Ovary (tissue), 9 donors: ENCODE measurements around the gene TMEM234. TPM values are rescaled to one million over a fixed set of nuclear protein-coding genes. Genes with fewer than 3 reads are reported as not detected.

ENCODE experiments used
- DNase-seq, 5 donors: peaks; one replicate each; pipeline ENCODE4 v3.0.0-alpha.2; 2019 to 2020
- H3K27ac ChIP-seq, 2 donors: fragments of 200-600 bp; one replicate each; pipeline versions ENCODE4 v1.5.1 to v1.8.0; 2019 to 2022
- H3K27me3 ChIP-seq: fragments of 200-600 bp; one replicate; pipeline ENCODE4 v1.8.0; 2022
- H3K36me3 ChIP-seq: fragments of 200-600 bp; sonication (generic); one replicate; pipeline ENCODE4 v1.5.1; 2019
- H3K4me1 ChIP-seq: one replicate; pipeline ENCODE4 v1.8.1; 2013; ENCODE audit warnings: mild to moderate bottlenecking, moderate library complexity; ENCODE audit not compliant: insufficient read depth
- H3K4me3 ChIP-seq: fragments of 200-600 bp; sonication (generic); one replicate; pipeline ENCODE4 v1.5.1; 2017
- H3K9me3 ChIP-seq, 2 donors: fragments of 200-600 bp in 1 of 2; sonication (generic) in 1 of 2; one replicate each; pipeline versions ENCODE4 v1.5.1 to v1.8.1; 2013 to 2019; ENCODE audit warnings: mild to moderate bottlenecking in 1 of 2, moderate library complexity in 1 of 2
- CTCF ChIP-seq, 3 donors: fragments of 450-650 bp in 2 of 3; fragments of 200-600 bp in 1 of 3; IDR thresholded peaks; one replicate each; pipeline versions ENCODE4 v1.5.1 to v1.8.0; 2016 to 2022; ENCODE audit warnings: antibody characterized with exemption in 3 of 3, mild to moderate bottlenecking in 1 of 3
- EP300 ChIP-seq: sonication (generic); formaldehyde crosslinking; IDR thresholded peaks from one replicate; pipeline ENCODE4 v1.6.1; 2017; ENCODE audit warnings: antibody characterized with exemption
- POLR2A ChIP-seq: fragments of 450-650 bp; IDR thresholded peaks from one replicate; pipeline ENCODE4 v1.6.1; 2017; ENCODE audit warnings: antibody characterized with exemption, mild to moderate bottlenecking, moderate library complexity
- WGBS, 3 donors: extraction: QIAGEN DNeasy Blood & Tissue Kit in 1 of 3; methylation state at CpG; one replicate each; pipeline versions ENCODE4 v1.1.5 to v1.1.7; 2013 to 2017; 5-methylcytosine and 5-hydroxymethylcytosine counted together
- intact Hi-C, 4 donors: fragments of 100-400 bp; cut with DNase I; formaldehyde crosslinking; loops; one replicate each; pipeline versions ENCODE4 v1.11.0 to v1.15.1; 2022 to 2023
- polyA plus RNA-seq, 2 donors: library from polyadenylated mRNA; stranded (reverse); fragments of 200-250 nt in 1 of 2; fragments of 350-450 nt in 1 of 2; fragmentation: Illumina TruSeq in 1 of 2; extraction: RNeasy Lipid Tissue Mini Kit (QIAGEN cat#74804) in 1 of 2; gene quantifications; one replicate each; pipeline ENCODE4 v1.2.3, GENCODE V29; 2013 to 2014
- total RNA-seq, 7 donors: library from RNA; depleted of rRNA in 2 of 7; stranded (reverse); fragments of >200 nt in 2 of 7; fragmentation: NEBNext Ultra II Directional in 3 of 7; extraction: Animal tissue kit (Norgen Biotek cat#: 25700) in 3 of 7; gene quantifications; one replicate each; pipeline versions ENCODE4 v1.1.0 to v1.2.4, GENCODE V29; 2016 to 2023
- donor health status: DM: no; HTN: no; CAD: no; lungs with moderate emphysema.
- donor health status: DM: no; HTN: no; CAD: no.
- donor health status: Bipolar disorder and iron deficiency.
- donor health status: DM: yes; HTN: yes; CAD: no.
- donor health status: DM: no; HTN: no; CAD: no.
- donor health status: DM: yes; HTN: yes; CAD: no.

Gene TMEM234
- total and polyA plus RNA-seq, 9 donors, result 9.4 to 34.6 (median 21.6) TPM

- Histone ChIP-seq H3K27me3 (no peaks in the 10 kb centered on the region), H3K9me3 (no peaks in the 10 kb centered on the region), H3K36me3 (no peaks in the 10 kb centered on the region), H3K4me1 (peaks cover 12% of the 10 kb centered on the region), H3K4me3 (peak within 1 kb of the TSS; percentile 61), H3K27ac (peak within 1 kb of the TSS; percentile 34 to 51)
- no peak for TF ChIP-seq EP300
- TF ChIP-seq CTCF (IDR thresholded peaks at IDR 0.05), result peak in 1 of 3 donors; percentile 24
- peak; percentile 76 for TF ChIP-seq POLR2A
- intact Hi-C loops, result no loop called here
- DNase-seq, result peak; percentile 85 to 92 (median 90)
- WGBS, 3 donors, result 1% methylated on average over 72 to 77 of the region's 77 CpGs
These were observed 16.5 kb downstream of the TMEM234 start, which contains the start of gene IQCC for GRCh38 chr1:32205401-32206370. Gene IQCC (plus strand): TSS chr1:32205671. CDS start chr1:32205682, 11 bp downstream.

DNA sequence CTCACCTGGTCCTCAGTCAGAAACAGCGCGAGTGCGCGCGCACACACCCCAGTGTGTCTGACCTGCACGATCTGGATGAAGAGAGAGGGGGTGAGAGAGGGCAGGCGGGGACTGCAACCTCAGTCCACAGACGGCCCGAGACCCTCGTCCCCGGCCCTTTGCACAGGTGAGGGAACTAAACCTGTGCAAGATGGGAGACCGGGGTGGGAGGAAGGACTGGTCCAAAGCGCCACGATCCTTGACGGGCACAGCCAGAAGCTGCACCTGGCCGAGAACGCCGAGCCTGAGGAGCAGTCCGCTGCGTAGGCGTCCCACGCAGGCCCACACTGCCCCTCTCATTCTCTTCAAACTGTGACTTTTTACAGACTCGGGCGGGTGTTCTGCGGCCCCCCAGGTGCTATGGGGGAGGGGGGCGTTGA lies 17.2 kb downstream of the TMEM234 start:
- Histone ChIP-seq H3K27ac (peak overlapping the region in 1 of 2 donors; percentile 22), H3K9me3 (no peaks in the 10 kb centered on the region), H3K4me1 (peaks cover 12% of the 10 kb centered on the region), H3K27me3 (no peaks in the 10 kb centered on the region), H3K4me3 (peak overlapping the region; percentile 61), H3K36me3 (no peaks in the 10 kb centered on the region)
- 15 to 17% (median 15%) methylated on average over 26 of the region's 26 CpGs for WGBS, 3 donors
- intact Hi-C loops, result no loop called here
- DNase-seq, result no peak
- TF ChIP-seq CTCF (IDR thresholded peaks at IDR 0.05), result no peak
- TF ChIP-seq POLR2A, result no peak
- TF ChIP-seq EP300, result no peak

- 2 to 5% (median 3%) methylated on average over 22 to 26 of the region's 26 CpGs for WGBS, 3 donors
- TF ChIP-seq EP300 (no peak), POLR2A (no peak)
- Histone ChIP-seq H3K36me3 (no peaks in the 10 kb centered on the region), H3K9me3 (no peaks in the 10 kb centered on the region), H3K27me3 (no peaks in the 10 kb centered on the region), H3K4me1 (peaks cover 17% of the 10 kb centered on the region), H3K27ac (peak overlapping the region; percentile 59 to 72), H3K4me3 (peak overlapping the region; percentile 48)
- peak; percentile 63 to 79 (median 72) for DNase-seq
- intact Hi-C loops, result no loop called here
These were observed 20.9 kb downstream of the TMEM234 start for GRCh38 chr1:32201011-32201855.

- Histone ChIP-seq H3K4me3 (peak within 1 kb of the TSS; percentile 48), H3K36me3 (no peaks in the 10 kb centered on the region), H3K27ac (peak within 1 kb of the TSS; percentile 59 to 72), H3K4me1 (peaks cover 12% of the 10 kb centered on the region), H3K27me3 (no peaks in the 10 kb centered on the region), H3K9me3 (no peaks in the 10 kb centered on the region)
- DNase-seq, result peak; percentile 67 to 85 (median 79)
- WGBS, 3 donors, result 0% methylated on average over 33 to 34 of the region's 34 CpGs
- intact Hi-C loops, result no loop called here
- TF ChIP-seq EP300 (no peak), POLR2A (peak; percentile 22)
These were observed 21.7 kb downstream of the TMEM234 start, which contains the start of gene CCDC28B for GRCh38 chr1:32200226-32201010. Gene CCDC28B (plus strand): TSS chr1:32200595. CDS start chr1:32201936, 1,341 bp downstream.
